ENCODE data around the gene PRELID1. TPM values are rescaled to one million over a fixed set of nuclear protein-coding genes. Genes with fewer than 3 reads are reported as not detected.

The PRELID1 gene
- total and polyA plus RNA-seq, 2 donors (not counting 3 experiments of a cell fraction or from before 2014, with no cell fraction given) = 201 to 293 TPM

- intact Hi-C loops (cut with micrococcal nuclease) (no loop called here), dilution Hi-C loops (cut with MboI; ENCODE audit: extremely low pct_ligation_motif_present, low sequenced_read_pairs) (no loop called here)
- Histone ChIP-seq H4K20me1 (replicated peaks; ENCODE audit: control insufficient read depth, extremely low read depth, insufficient read depth, low read length) (no peaks in the 10 kb centered on the region), H3K27me3 (ENCODE audit: control insufficient read depth in 2 of 2, insufficient read depth in 2 of 2, low read length in 2 of 2) (no peaks in the 10 kb centered on the region), H3K9me1 (replicated peaks; ENCODE audit: control insufficient read depth, extremely low read depth, insufficient read depth, low read length) (no peaks in the 10 kb centered on the region), H3K36me3 (ENCODE audit: control insufficient read depth in 2 of 2, extremely low read depth in 1 of 2, insufficient read depth in 2 of 2, low read length in 2 of 2) (peaks cover 0 to 41% of the 10 kb centered on the region in 2 experiments), H3K27ac (ENCODE audit: insufficient read depth, low read depth, low read length) (no peak overlapping the region), H3K4me2 (ENCODE audit: insufficient read depth, low read length) (no peak overlapping the region), H2AFZ (ENCODE audit: low read depth, low read length) (no peak overlapping the region), H3K4me3 (replicated peaks in 1 of 3; ENCODE audit: insufficient read depth in 1 of 3, low read depth in 1 of 3, low read length in 3 of 3) (no peak overlapping the region), H3K79me2 (ENCODE audit: control insufficient read depth, insufficient read depth, low read length) (no peaks in the 10 kb centered on the region), H3K4me1 (ENCODE audit: control insufficient read depth, extremely low read depth, insufficient read depth, low read length) (peaks cover 14% of the 10 kb centered on the region), H3K9ac (replicated peaks; ENCODE audit: extremely low read depth, insufficient read depth, low read length) (no peak overlapping the region), H3K9me3 (replicated peaks; ENCODE audit: control insufficient read depth, insufficient read depth, low read length) (no peaks in the 10 kb centered on the region)
- ChIA-PET CTCF (interaction anchor here (1.8 kb wide), 1 partner anchor 23 kb away, joined by 6 read pairs; no protein-coding TSS in a partner anchor), POLR2A (no interaction called here)
- TF ChIP-seq CTCF (IDR thresholded peaks at IDR 0.05; ENCODE audit: extremely low read depth in 1 of 2, insufficient read depth in 1 of 2, low read depth in 1 of 2, low read length in 2 of 2) (no peak), MAX (IDR thresholded peaks at IDR 0.05; ENCODE audit: insufficient read depth, insufficient read length) (no peak), GATA2 (IDR thresholded peaks at IDR 0.05; ENCODE audit: insufficient read depth, insufficient read length, low read depth, low read length) (no peak), FOS (IDR thresholded peaks at IDR 0.05; ENCODE audit: borderline replicate concordance, insufficient read depth, low read length) (no peak), POLR2A (IDR thresholded peaks at IDR 0.05; ENCODE audit: low read depth, low read length) (no peak), JUN (IDR thresholded peaks at IDR 0.05; ENCODE audit: borderline replicate concordance, insufficient read depth, insufficient read length, low read depth) (no peak), POLR2AphosphoS5 (IDR thresholded peaks at IDR 0.05; ENCODE audit: insufficient read depth, low read depth, low read length) (no peak), MYC (IDR thresholded peaks at IDR 0.05; ENCODE audit: low read depth, low read length) (no peak), EZH2 (IDR thresholded peaks at IDR 0.05; ENCODE audit: borderline replicate concordance, low read depth, low read length, severe bottlenecking) (no peak)
- DNase-seq (ENCODE audit: low read depth, low spot score) (no peak), FAIRE-seq (no peak)
- BruUV-seq (replicated peaks) = no TSS peak
Observed at GRCh38 chr5:177332031-177332895, 28.7 kb downstream of the PRELID1 start.
